ENCODE results near the gene PITRM1. TPM values are rescaled to one million over a fixed set of nuclear protein-coding genes. Genes with fewer than 3 reads are reported as not detected.
A peak's percentile ranks its signal among the peaks of the same experiment; 100 is the strongest.
"Not testable (repeated sequence)": the region's sequence is repeated elsewhere in the genome, so short reads cannot be mapped to it uniquely, and the experiment has no call there.

Gene PITRM1
- total RNA-seq, 2 experiments from 2014 or later: 47.5 TPM

DNA sequence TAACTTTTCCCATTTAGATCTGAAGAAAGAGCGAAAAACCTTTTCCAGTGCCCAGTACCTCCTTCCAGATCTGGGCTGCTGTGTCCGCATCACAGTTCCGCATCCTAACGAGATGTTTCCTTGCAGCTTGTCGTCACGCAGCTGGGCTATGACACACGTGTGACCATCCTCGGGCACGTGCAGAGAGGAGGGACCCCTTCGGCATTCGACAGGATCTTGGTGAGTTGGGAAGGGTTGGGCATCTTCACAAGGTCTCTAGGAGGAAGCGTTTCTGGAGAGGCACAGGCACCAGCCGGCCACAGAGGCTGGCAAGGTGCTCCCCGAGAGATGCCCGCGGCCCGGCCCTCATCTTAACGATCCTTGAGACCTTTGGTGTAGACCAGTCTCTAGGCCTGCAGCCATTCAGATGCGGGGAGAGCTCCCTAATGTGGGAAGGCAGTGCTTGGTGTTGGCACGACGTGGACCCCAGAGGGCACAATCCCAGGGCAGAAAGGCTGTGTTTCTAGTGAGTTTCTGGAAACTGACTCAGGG is 63.9 kb downstream of the PITRM1 start:
- Mint-ChIP-seq H3K4me1 (ENCODE audit: low read depth) (no peaks in the 10 kb centered on the region), H3K4me3 (no peak overlapping the region), H3K27ac (no peak overlapping the region), H3K9me3 (ENCODE audit: insufficient read depth) (no peaks in the 10 kb centered on the region), H3K27me3 (ENCODE audit: low read depth) (no peaks in the 10 kb centered on the region), H3K36me3 (ENCODE audit: low read depth) (peaks cover 78% of the 10 kb centered on the region)
- POLR2A ChIA-PET: no interaction called here
- CTCF ChIA-PET: no interaction called here
- ATAC-seq: no peak
- no peak for DNase-seq

- ChIA-PET CTCF (no interaction called here), POLR2A (no interaction called here)
- Mint-ChIP-seq H3K9me3 (ENCODE audit: insufficient read depth) (no peaks in the 10 kb centered on the region), H3K4me1 (ENCODE audit: low read depth) (no peaks in the 10 kb centered on the region), H3K27ac (no peak overlapping the region), H3K4me3 (no peak overlapping the region), H3K36me3 (ENCODE audit: low read depth) (peaks cover 77% of the 10 kb centered on the region), H3K27me3 (ENCODE audit: low read depth) (no peaks in the 10 kb centered on the region)
- no peak for DNase-seq
- ATAC-seq: no peak
These were observed 64.5 kb downstream of the PITRM1 start for GRCh38 chr10:3108033-3108432.

DNA sequence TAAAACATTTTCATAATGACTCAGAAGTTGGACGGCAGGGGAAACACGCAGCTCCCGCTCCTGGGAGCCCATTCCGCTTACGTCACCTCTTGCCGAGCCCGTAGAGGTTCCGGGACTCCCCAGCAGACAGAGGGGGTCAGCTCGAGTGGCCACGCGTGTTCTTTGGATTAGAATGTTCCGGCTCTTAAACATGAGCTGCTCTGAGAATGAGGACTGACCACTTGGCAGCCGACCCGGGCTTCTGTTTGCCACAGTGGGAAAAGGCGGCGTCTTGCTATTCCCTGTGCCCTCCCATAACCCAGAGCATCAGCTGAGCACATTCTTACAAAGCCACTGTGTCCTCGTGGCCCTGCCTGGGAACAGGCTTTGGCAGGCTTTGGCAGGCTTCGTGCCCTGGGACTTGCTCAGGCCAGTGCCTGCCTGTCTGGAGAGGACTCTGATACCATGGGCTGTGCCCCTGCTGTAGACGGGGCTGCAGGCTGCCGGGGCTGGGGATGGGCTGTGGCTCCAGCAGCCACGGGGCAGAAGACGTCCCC is 65.1 kb downstream of the PITRM1 start:
- no peaks in the 10 kb centered on the region for H3K27me3 Mint-ChIP-seq (ENCODE audit: low read depth)
- ChIA-PET CTCF (no interaction called here), POLR2A (no interaction called here)
- H3K9me3 Mint-ChIP-seq (ENCODE audit: insufficient read depth): no peaks in the 10 kb centered on the region
- DNase-seq (no peak), ATAC-seq (no peak)
- H3K4me3 Mint-ChIP-seq: no peak overlapping the region
- no peak overlapping the region for H3K27ac Mint-ChIP-seq
- H3K4me1 Mint-ChIP-seq (ENCODE audit: low read depth): no peaks in the 10 kb centered on the region
- peaks cover 77% of the 10 kb centered on the region for H3K36me3 Mint-ChIP-seq (ENCODE audit: low read depth)

DNA sequence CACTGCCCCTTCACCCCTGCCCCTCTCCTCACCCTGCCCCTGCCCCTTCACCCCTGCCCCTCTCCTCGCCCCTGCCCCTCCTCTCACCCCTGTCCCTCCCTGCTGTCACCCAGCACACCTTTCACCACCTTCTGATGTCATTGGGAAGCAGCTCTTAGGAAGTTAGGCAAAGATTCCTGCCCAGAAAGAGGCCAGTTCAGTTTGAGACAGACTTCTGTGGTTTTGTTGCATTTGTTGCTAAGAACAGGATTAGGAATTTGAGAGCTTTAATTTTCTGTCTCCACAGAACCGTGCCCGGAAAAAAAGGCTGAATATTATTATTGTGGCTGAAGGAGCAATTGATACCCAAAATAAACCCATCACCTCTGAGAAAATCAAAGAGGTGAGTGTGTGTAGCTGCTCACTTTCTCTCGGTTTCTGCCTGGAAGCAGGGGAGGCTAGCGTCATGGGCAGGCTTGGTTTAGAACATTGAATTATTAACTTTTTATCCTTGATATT is 65.6 kb downstream of the PITRM1 start:
- POLR2A ChIA-PET: no interaction called here
- Mint-ChIP-seq H3K4me3 (no peak overlapping the region), H3K36me3 (ENCODE audit: low read depth) (peaks cover 75% of the 10 kb centered on the region), H3K9me3 (ENCODE audit: insufficient read depth) (no peaks in the 10 kb centered on the region), H3K27ac (no peak overlapping the region), H3K4me1 (ENCODE audit: low read depth) (no peaks in the 10 kb centered on the region), H3K27me3 (ENCODE audit: low read depth) (no peaks in the 10 kb centered on the region)
- ATAC-seq (no peak), DNase-seq (no peak)
- CTCF ChIA-PET: no interaction called here

DNA sequence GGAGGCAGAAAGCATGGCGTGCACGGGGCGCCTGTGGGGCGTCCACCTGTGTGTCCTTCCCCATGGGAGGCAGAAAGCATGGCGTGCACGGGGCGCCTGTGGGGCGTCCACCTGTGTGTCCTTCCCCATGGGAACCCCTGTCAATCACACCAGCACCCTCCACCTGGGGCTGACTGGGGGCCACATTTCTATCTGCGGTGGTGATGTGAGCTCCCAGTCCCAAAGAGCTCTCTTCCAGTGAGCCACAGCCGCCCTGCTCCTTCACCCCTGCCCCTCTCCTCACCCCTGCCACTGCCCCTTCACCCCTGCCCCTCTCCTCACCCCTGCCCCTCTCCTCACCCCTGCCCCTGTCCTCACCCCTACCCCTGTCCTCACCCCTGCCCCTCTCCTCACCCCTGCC is 66.3 kb downstream of the PITRM1 start:
- H3K27ac Mint-ChIP-seq; H3K4me3 Mint-ChIP-seq; H3K27me3 Mint-ChIP-seq (ENCODE audit: low read depth); POLR2A ChIA-PET; DNase-seq; H3K9me3 Mint-ChIP-seq (ENCODE audit: insufficient read depth); CTCF ChIA-PET; H3K4me1 Mint-ChIP-seq (ENCODE audit: low read depth): not testable (repeated sequence)
- ATAC-seq: peak; percentile 33
- H3K36me3 Mint-ChIP-seq (ENCODE audit: low read depth): peaks cover 73% of the 10 kb centered on the region

GRCh38 chr10:3105905-3106304 is 66.7 kb downstream of the PITRM1 start:
- no peak for ATAC-seq
- DNase-seq: no peak
- Mint-ChIP-seq H3K4me1 (ENCODE audit: low read depth) (no peaks in the 10 kb centered on the region), H3K9me3 (ENCODE audit: insufficient read depth) (no peaks in the 10 kb centered on the region), H3K36me3 (ENCODE audit: low read depth) (peaks cover 73% of the 10 kb centered on the region), H3K4me3 (no peak overlapping the region), H3K27me3 (ENCODE audit: low read depth) (no peaks in the 10 kb centered on the region), H3K27ac (peak overlapping the region; percentile 49)
- ChIA-PET CTCF (no interaction called here), POLR2A (no interaction called here)

DNA sequence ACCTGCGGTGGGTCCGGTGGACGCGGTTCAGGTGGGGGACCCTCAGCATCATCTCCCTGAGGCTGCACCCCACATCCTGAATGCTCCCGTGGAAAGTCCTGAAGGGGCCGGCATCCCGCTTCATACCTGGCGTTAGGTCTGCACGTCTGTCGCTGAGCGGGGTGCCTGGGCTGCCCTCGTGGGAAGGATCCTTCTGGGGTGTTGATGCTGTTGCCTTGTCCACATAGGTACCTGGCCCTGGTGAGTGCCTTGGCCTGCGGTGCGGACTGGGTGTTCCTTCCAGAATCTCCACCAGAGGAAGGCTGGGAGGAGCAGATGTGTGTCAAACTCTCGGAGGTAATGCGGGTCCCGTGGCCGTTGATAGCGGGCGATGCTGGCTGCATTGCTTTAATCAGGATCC is 67.4 kb downstream of the PITRM1 start:
- Mint-ChIP-seq H3K4me3 (no peak overlapping the region), H3K36me3 (ENCODE audit: low read depth) (peaks cover 72% of the 10 kb centered on the region), H3K27me3 (ENCODE audit: low read depth) (no peaks in the 10 kb centered on the region), H3K4me1 (ENCODE audit: low read depth) (no peaks in the 10 kb centered on the region), H3K9me3 (ENCODE audit: insufficient read depth) (no peaks in the 10 kb centered on the region), H3K27ac (no peak overlapping the region)
- ATAC-seq: no peak
- no peak for DNase-seq
- CTCF ChIA-PET: no interaction called here
- POLR2A ChIA-PET: no interaction called here

DNA sequence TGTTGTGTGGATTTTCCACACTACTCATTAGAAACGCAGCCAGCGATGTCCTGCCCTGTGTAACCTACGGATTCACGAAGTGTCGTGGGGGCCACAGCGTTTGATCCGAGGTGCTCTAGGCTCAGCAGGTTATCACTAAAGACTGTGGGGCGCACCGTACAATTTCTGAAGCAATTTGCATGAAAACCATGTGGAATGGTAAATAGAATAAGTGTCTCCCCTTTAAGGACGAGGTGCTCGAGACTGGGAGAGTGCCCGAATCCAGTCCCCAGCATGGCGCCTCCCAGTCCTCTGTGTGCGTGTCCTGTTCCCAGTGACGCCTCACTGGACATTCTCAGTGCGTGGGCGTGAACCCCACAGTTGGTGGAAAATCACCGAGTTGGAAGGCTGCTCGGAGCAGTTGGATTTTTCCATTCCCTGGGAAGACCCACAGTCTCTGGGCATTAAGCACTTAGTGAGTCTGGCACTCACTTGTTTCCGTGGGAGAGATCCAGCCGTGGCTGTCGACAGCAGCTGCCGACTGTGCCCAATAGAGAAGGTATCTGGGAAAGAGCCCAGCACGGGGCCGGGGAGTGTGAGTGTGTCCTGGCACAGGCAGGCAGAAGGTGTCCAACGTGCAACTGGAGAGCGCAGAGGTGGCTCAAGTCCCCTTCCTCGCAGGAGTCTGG is 68.2 kb downstream of the PITRM1 start:
- no peak overlapping the region for H3K27ac Mint-ChIP-seq
- H3K4me1 Mint-ChIP-seq (ENCODE audit: low read depth): no peaks in the 10 kb centered on the region
- H3K9me3 Mint-ChIP-seq (ENCODE audit: insufficient read depth): no peaks in the 10 kb centered on the region
- no peak overlapping the region for H3K4me3 Mint-ChIP-seq
- ChIA-PET CTCF (no interaction called here), POLR2A (no interaction called here)
- DNase-seq (no peak), ATAC-seq (no peak)
- H3K36me3 Mint-ChIP-seq (ENCODE audit: low read depth): peaks cover 74% of the 10 kb centered on the region
- H3K27me3 Mint-ChIP-seq (ENCODE audit: low read depth): no peaks in the 10 kb centered on the region

DNA sequence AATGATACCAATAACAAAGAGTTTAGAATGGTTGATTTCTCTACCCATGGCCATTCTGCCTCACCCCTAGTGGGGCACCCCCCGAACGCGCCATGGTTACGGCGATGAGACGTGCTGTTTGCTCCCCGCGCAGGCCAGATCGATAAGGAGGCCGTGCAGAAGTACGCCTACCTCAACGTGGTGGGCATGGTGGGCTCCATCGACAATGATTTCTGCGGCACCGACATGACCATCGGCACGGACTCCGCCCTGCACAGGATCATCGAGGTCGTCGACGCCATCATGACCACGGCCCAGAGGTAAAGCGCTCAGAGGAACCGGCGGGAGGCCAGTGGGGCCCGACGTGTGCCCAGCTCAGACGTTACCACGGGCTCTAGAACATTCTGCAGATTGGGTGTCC is 68.9 kb downstream of the PITRM1 start:
- H3K27me3 Mint-ChIP-seq (ENCODE audit: low read depth): no peaks in the 10 kb centered on the region
- no peak for DNase-seq
- no peaks in the 10 kb centered on the region for H3K9me3 Mint-ChIP-seq (ENCODE audit: insufficient read depth)
- H3K4me1 Mint-ChIP-seq (ENCODE audit: low read depth): no peaks in the 10 kb centered on the region
- H3K4me3 Mint-ChIP-seq: no peak overlapping the region
- peaks cover 74% of the 10 kb centered on the region for H3K36me3 Mint-ChIP-seq (ENCODE audit: low read depth)
- H3K27ac Mint-ChIP-seq: no peak overlapping the region
- no peak for ATAC-seq
- ChIA-PET POLR2A (no interaction called here), CTCF (no interaction called here)

DNA sequence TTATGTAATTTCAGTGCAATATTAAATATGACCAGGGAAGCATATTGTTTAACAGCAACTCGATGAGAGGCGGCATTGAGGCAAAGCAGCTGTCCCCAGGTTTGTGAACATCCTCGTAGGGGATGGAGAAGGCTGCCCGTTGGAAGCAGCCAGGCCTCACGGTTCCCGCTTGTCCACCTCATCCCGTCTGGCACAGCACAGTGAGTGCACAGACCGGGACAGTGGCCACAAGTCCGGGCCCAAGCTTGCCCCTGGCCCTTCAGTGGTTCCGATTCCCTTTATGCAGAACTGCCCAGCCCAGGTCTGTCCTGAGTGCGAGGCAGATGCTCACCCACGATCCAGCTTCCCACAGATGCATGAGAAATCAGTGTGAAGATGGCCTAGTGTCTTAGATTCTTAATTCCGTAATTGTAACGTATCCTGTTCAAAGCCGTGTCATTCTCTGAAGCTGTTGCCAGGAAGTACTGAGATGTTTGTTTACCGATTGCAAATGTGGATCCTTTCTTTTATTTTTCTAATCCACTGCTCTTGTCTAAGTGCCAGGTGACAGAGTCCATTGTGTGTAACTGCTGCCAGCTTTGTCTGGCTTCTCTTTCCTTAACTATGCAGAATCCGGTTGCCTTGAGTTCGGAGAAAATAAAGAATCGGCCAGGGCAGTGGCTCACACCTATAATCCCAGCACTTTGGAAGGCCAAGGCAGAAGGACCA is 69.7 kb downstream of the PITRM1 start:
- H3K9me3 Mint-ChIP-seq (ENCODE audit: insufficient read depth): no peaks in the 10 kb centered on the region
- H3K27me3 Mint-ChIP-seq (ENCODE audit: low read depth): no peaks in the 10 kb centered on the region
- no peak for ATAC-seq
- H3K4me3 Mint-ChIP-seq: no peak overlapping the region
- H3K4me1 Mint-ChIP-seq (ENCODE audit: low read depth): no peaks in the 10 kb centered on the region
- no peak for DNase-seq
- H3K27ac Mint-ChIP-seq: no peak overlapping the region
- CTCF ChIA-PET: no interaction called here
- peaks cover 66% of the 10 kb centered on the region for H3K36me3 Mint-ChIP-seq (ENCODE audit: low read depth)
- POLR2A ChIA-PET: no interaction called here

- H3K36me3 Mint-ChIP-seq (ENCODE audit: low read depth): peaks cover 60% of the 10 kb centered on the region
- no peaks in the 10 kb centered on the region for H3K9me3 Mint-ChIP-seq (ENCODE audit: insufficient read depth)
- H3K27ac Mint-ChIP-seq: no peak overlapping the region
- CTCF ChIA-PET: interaction anchor here (1.5 kb wide), 1 partner anchor 9 kb away, joined by 4 read pairs; no protein-coding TSS in a partner anchor
- DNase-seq (no peak), ATAC-seq (no peak)
- peaks cover 11% of the 10 kb centered on the region for H3K4me1 Mint-ChIP-seq (ENCODE audit: low read depth)
- H3K27me3 Mint-ChIP-seq (ENCODE audit: low read depth): no peaks in the 10 kb centered on the region
- POLR2A ChIA-PET: interaction anchor here (0.7 kb wide), 1 partner anchor 12 kb away, joined by 3 read pairs; no protein-coding TSS in a partner anchor
- no peak overlapping the region for H3K4me3 Mint-ChIP-seq
These were observed 71.5 kb downstream of the PITRM1 start for GRCh38 chr10:3100856-3101640.

Data from activated CD8-positive, alpha-beta T cell treated with anti-CD3 and anti-CD28 coated beads, Interleukin-2, amount 10 ng/mL, durations not matched to agents 7 days and 5 days (primary cell).